ENCODE data around the gene SYT12.

Gene SYT12

DNA sequence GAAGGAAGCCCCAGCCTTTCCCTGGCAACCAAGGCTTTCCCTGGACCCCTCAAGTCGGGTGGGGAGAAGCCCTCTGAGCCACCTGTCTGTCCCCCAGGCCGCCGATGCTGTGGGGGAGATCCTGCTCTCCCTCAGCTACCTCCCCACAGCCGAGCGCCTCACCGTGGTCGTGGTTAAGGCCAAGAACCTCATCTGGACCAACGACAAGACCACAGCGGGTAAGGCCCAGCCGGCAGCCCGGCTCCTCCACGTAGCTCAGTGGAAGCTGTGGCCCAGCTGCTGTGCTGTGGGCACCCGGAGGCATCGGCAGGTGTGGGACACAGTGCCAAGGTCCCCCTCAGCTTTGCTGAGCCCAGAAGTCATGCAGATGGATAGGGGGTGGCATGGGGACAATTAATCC lies 21.6 kb downstream of the SYT12 start:
- TF ChIP-seq ZNF76 (tag by site-specific recombination; IDR thresholded peaks at IDR 0.05; ENCODE audit: borderline replicate concordance, low read depth) (no peak), ZFP69B (tag by site-specific recombination; IDR thresholded peaks at IDR 0.05) (no peak), ZNF292 (tag by site-specific recombination; IDR thresholded peaks at IDR 0.05; ENCODE audit: borderline replicate concordance, low read depth) (no peak), ZNF747 (tag by site-specific recombination; IDR thresholded peaks at IDR 0.05) (no peak), ZNF133 (tag by site-specific recombination; IDR thresholded peaks at IDR 0.05) (no peak), ZNF510 (tag by site-specific recombination; IDR thresholded peaks at IDR 0.05; ENCODE audit: insufficient replicate concordance) (no peak), ZNF776 (tag by site-specific recombination; IDR thresholded peaks at IDR 0.05; ENCODE audit: borderline replicate concordance) (no peak), YY1 (tag by site-specific recombination; IDR thresholded peaks at IDR 0.05) (no peak), GFI1B (tag by site-specific recombination; IDR thresholded peaks at IDR 0.05) (no peak)
- TF ChIP-seq, protein P1, sequence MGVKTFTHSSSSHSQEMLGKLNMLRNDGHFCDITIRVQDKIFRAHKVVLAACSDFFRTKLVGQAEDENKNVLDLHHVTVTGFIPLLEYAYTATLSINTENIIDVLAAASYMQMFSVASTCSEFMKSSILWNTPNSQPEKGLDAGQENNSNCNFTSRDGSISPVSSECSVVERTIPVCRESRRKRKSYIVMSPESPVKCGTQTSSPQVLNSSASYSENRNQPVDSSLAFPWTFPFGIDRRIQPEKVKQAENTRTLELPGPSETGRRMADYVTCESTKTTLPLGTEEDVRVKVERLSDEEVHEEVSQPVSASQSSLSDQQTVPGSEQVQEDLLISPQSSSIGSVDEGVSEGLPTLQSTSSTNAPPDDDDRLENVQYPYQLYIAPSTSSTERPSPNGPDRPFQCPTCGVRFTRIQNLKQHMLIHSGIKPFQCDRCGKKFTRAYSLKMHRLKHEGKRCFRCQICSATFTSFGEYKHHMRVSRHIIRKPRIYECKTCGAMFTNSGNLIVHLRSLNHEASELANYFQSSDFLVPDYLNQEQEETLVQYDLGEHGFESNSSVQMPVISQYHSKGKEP (tag by site-specific recombination; IDR thresholded peaks at IDR 0.05) = no peak
- TF ChIP-seq, protein P2, sequence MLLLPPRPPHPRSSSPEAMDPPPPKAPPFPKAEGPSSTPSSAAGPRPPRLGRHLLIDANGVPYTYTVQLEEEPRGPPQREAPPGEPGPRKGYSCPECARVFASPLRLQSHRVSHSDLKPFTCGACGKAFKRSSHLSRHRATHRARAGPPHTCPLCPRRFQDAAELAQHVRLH (tag by site-specific recombination; IDR thresholded peaks at IDR 0.05) = no peak
- CTCF ChIA-PET = interaction anchor here (0.6 to 1.5 kb wide), 2 partner anchors 19 to 148 kb away, joined by 3 to 5 read pairs; no protein-coding TSS in a partner anchor
- Histone ChIP-seq H3K9me3 (ENCODE audit: control insufficient read depth, insufficient read depth, low read depth, low read length) (no peaks in the 10 kb centered on the region), H3K4me3 (ENCODE audit: low read depth, low read length) (no peak overlapping the region), H3K27ac (ENCODE audit: extremely low read depth, low read depth, low read length) (no peak overlapping the region), H3K4me1 (ENCODE audit: control insufficient read depth, insufficient read depth, low read length) (no peaks in the 10 kb centered on the region), H3K36me3 (ENCODE audit: control insufficient read depth in 2 of 2, insufficient read depth in 1 of 2, low read length in 2 of 2) (no peaks in the 10 kb centered on the region)
- POLR2A ChIA-PET = no interaction called here

DNA sequence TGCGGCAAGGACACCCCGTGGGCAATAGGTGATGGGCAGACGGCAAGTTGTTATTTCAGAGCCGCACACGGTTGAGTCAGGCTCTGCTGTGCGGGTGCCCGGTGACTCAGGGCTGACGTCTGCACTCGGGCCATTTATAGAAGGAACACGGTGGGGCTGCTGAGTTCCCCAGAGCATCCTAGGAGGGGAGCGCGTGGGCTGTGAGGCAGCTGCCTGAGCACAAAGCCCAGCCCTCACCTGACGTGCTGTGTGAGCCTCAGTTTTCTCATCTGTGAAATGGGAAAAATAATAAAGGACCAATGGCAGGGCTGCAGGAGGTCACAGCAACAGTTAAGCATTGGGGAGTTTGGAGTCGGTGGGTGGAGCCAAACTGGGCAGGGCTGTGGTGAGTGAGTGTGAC lies 22.4 kb downstream of the SYT12 start:
- Histone ChIP-seq H3K36me3 (ENCODE audit: control insufficient read depth in 2 of 2, insufficient read depth in 1 of 2, low read length in 2 of 2) (no peaks in the 10 kb centered on the region), H3K27ac (ENCODE audit: extremely low read depth, low read depth, low read length) (no peak overlapping the region), H3K9me3 (ENCODE audit: control insufficient read depth, insufficient read depth, low read depth, low read length) (no peaks in the 10 kb centered on the region), H3K4me1 (ENCODE audit: control insufficient read depth, insufficient read depth, low read length) (no peaks in the 10 kb centered on the region), H3K4me3 (ENCODE audit: low read depth, low read length) (no peak overlapping the region)
- CTCF ChIA-PET = no interaction called here
- POLR2A ChIA-PET = no interaction called here
- 0 out of 2 replicates have a peak, but pooled peaks have one; percentile 7 for TF ChIP-seq EGR2 (tag by site-specific recombination; IDR thresholded peaks at IDR 0.05; ENCODE audit: low read depth)
- TF ChIP-seq, protein P3, sequence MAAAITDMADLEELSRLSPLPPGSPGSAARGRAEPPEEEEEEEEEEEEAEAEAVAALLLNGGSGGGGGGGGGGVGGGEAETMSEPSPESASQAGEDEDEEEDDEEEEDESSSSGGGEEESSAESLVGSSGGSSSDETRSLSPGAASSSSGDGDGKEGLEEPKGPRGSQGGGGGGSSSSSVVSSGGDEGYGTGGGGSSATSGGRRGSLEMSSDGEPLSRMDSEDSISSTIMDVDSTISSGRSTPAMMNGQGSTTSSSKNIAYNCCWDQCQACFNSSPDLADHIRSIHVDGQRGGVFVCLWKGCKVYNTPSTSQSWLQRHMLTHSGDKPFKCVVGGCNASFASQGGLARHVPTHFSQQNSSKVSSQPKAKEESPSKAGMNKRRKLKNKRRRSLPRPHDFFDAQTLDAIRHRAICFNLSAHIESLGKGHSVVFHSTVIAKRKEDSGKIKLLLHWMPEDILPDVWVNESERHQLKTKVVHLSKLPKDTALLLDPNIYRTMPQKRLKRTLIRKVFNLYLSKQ (tag by site-specific recombination; IDR thresholded peaks at IDR 0.05; ENCODE audit: borderline replicate concordance) = no peak
- TF ChIP-seq, protein P4, sequence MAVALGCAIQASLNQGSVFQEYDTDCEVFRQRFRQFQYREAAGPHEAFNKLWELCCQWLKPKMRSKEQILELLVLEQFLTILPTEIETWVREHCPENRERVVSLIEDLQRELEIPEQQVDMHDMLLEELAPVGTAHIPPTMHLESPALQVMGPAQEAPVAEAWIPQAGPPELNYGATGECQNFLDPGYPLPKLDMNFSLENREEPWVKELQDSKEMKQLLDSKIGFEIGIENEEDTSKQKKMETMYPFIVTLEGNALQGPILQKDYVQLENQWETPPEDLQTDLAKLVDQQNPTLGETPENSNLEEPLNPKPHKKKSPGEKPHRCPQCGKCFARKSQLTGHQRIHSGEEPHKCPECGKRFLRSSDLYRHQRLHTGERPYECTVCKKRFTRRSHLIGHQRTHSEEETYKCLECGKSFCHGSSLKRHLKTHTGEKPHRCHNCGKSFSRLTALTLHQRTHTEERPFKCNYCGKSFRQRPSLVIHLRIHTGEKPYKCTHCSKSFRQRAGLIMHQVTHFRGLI (tag by site-specific recombination; IDR thresholded peaks at IDR 0.05) = peak; percentile 65; the same call in 1 of the 2 replicates
- no peak for TF ChIP-seq ZNF473 (tag by site-specific recombination; IDR thresholded peaks at IDR 0.05)
- TF ChIP-seq GLI4 (tag by site-specific recombination; IDR thresholded peaks at IDR 0.05) = no peak
- TF ChIP-seq, protein P5, sequence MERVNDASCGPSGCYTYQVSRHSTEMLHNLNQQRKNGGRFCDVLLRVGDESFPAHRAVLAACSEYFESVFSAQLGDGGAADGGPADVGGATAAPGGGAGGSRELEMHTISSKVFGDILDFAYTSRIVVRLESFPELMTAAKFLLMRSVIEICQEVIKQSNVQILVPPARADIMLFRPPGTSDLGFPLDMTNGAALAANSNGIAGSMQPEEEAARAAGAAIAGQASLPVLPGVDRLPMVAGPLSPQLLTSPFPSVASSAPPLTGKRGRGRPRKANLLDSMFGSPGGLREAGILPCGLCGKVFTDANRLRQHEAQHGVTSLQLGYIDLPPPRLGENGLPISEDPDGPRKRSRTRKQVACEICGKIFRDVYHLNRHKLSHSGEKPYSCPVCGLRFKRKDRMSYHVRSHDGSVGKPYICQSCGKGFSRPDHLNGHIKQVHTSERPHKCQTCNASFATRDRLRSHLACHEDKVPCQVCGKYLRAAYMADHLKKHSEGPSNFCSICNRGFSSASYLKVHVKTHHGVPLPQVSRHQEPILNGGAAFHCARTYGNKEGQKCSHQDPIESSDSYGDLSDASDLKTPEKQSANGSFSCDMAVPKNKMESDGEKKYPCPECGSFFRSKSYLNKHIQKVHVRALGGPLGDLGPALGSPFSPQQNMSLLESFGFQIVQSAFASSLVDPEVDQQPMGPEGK (tag by site-specific recombination; IDR thresholded peaks at IDR 0.05) = peak; percentile 19; the same call in 1 of the 2 replicates
- TF ChIP-seq SP7 (tag by site-specific recombination; IDR thresholded peaks at IDR 0.05) = peak; percentile 41; the same call in 1 of the 2 replicates
- TF ChIP-seq ZNF146 (tag by site-specific recombination; IDR thresholded peaks at IDR 0.05) = no peak
- TF ChIP-seq GLIS1 (tag by site-specific recombination; IDR thresholded peaks at IDR 0.05) = peak; percentile 35; the same call in 1 of the 2 replicates
- no peak for TF ChIP-seq ZBTB48 (tag by site-specific recombination; IDR thresholded peaks at IDR 0.05)
- peak; percentile 60; the same call in 1 of the 2 replicates for TF ChIP-seq ZNF324 (tag by site-specific recombination; IDR thresholded peaks at IDR 0.05)
- TF ChIP-seq ZNF768 (tag by site-specific recombination; IDR thresholded peaks at IDR 0.05) = 0 out of 2 replicates have a peak, but pooled peaks have one; percentile 33
- no peak for TF ChIP-seq KLF9 (tag by site-specific recombination; IDR thresholded peaks at IDR 0.05; ENCODE audit: low read depth)
- TF ChIP-seq ZNF10 (tag by site-specific recombination; IDR thresholded peaks at IDR 0.05) = peak; percentile 40; the same call in 1 of the 2 replicates
- peak; percentile 70 for TF ChIP-seq ZFHX2 (tag by site-specific recombination; conservative IDR thresholded peaks at IDR 0.05)
- peak; percentile 73; the same call in 1 of the 2 replicates for TF ChIP-seq ZNF660 (tag by site-specific recombination; IDR thresholded peaks at IDR 0.05)
- TF ChIP-seq, protein P6, sequence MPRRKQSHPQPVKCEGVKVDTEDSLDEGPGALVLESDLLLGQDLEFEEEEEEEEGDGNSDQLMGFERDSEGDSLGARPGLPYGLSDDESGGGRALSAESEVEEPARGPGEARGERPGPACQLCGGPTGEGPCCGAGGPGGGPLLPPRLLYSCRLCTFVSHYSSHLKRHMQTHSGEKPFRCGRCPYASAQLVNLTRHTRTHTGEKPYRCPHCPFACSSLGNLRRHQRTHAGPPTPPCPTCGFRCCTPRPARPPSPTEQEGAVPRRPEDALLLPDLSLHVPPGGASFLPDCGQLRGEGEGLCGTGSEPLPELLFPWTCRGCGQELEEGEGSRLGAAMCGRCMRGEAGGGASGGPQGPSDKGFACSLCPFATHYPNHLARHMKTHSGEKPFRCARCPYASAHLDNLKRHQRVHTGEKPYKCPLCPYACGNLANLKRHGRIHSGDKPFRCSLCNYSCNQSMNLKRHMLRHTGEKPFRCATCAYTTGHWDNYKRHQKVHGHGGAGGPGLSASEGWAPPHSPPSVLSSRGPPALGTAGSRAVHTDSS (tag by site-specific recombination; IDR thresholded peaks at IDR 0.05) = no peak
